AG08395 (cell line): ENCODE data around the gene RAB1B.

Experiments
- DNase-seq: peaks from one replicate; pipeline ENCODE4 v3.0.0; 2012; ENCODE audit warnings: mixed read lengths, low spot score

The RAB1B gene

DNA sequence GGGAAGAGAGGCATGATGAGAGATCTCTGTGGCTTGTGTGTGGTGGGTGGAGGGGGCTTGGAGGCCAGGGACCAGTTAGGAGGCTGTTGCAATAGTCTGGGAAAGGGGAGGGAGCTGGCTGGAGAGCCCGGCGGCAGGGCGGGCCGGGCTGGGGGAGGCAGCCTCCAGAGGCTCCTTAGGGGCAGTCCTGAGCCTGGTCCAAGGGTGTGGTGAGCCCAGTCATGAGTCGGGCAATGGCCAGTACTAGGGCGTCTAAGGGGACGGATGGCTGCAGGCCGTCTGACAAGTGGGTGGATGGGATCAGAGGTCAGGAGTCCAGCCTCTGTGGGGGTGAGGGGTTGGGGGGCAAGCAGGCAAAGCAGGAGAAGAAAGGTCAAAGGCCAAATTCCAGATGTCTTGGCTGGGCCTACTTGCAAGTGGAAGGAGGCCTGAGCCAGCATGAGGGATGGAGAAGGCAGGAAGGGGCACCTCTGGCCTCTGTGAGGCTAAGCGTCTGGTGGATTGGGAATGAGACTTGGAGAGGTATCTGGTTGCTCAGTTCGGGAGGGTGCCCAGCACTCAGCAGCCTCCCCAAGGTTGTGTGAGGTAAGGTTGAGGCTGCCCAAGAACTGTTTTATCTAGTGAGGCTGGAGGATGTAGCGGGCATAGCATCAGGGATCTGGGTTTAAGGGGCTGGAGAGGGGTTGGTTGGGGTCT, 54.4 kb downstream of the RAB1B start:
- peak; percentile 18 for DNase-seq

DNA sequence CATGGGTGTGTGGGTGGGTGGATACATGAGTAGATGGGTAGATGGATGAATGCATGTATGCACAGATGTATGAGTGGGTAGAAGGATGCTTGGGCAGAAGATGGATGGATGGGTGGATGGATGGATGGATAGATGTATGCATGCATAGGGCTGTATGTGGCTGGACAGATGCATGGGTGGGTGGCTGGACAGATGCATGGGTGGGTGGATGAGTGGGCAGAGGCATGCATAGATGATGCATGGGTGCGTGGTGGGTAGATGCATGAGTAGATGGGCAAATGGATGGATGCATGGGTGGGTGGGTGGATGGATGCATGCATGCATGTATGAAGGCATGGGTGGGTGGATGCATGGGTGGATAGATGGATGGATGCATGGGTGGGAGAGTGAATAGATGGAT, 55.2 kb downstream of the RAB1B start:
- no peak for DNase-seq

DNA sequence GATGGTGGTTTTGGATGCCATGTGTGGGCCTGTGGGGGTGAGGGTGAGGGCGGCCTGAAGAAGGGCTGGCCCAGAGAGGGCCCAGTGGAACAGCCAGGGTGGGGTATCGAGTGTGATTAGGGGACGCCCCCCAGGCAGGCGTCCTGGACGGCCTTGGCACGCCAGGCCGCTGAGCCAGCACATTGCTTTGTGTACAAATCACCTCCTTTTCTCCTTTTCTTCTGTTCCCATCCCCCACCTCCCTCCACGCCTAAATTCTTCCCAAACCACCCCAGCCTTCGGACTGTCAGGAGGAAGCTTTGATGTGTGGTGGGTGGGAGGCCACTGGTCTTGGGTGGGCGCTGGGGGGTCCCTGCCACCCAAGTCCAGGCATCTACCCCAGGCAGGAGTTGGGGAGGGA, 56.2 kb downstream of the RAB1B start:
- DNase-seq: peak; percentile 44

DNA sequence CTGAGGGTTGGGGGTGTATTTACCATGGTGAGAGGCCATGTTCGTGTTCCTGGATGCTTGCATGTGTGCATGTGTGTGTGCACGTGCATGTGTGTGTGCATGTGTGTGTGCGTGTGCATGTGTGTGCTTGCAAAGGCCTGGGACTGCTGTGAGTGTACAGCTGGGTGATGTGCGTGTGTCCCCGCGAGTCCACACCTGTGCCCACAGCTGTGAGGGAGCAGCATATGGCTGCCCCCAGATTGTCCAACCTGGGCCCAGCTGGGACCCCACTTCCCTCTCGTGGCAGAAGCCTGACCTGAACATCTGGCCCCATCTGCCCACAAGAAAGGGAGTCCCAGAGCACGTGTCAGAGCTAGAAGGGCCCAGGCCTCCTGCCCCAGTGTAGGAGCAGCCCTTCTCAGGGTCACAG, 56.8 kb downstream of the RAB1B start:
- DNase-seq: no peak

DNA sequence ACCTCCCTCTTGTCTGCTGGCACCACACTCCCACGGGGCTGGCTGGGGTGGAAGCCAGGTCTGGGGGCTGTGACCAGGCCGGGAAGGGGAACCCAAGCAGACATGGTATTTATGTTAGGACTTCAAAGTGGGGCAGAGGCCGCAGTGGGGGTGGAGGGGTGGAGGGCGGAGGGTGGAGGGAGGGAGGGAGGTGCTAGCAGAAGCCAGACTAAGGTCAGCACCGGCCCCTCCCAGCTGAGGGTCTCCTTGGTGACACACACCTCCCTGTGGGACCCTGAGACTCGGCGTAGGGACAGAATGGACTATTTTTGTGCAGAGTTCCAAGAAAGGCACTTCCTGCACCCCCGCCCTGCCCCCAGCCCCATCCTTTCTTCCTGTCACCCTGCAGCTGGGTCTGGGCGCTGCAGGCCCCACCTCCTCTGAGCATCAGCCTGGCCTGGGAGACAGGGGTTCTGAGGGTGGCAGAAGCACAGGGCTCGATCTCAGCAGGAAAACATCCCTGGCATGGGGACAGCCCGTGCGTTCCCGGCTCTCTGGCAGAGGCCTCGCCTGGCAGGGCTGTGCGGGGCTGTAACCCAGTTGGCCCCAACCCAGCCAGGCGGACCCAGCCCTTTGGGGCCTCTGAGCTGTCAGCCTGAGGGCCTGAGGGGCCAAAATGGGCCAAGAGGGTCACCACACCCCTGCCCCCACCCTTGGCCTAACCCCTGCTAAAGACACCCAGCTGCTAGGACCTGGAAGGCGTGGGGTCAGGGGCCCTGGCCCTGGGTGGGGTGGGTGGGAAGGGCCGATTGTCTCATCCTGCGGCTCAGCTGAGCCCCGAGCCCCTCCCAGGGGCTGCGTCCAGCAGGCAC, 58.0 kb downstream of the RAB1B start:
- DNase-seq: peak; percentile 70
